Measurements from ENCODE around the gene PEX11G.
A peak's percentile ranks its signal among the peaks of the same experiment; 100 is the strongest.

PEX11G gene

GRCh38 chr19:7521551-7522071 lies 32.8 kb upstream of the PEX11G start:
- no peak for DNase-seq (ENCODE audit: low read depth)

GRCh38 chr19:7520131-7521051 lies 31.6 kb upstream of the PEX11G start:
- DNase-seq (ENCODE audit: low read depth), result no peak

- no peak for DNase-seq (ENCODE audit: low read depth)
Observed at GRCh38 chr19:7519361-7520130, 30.7 kb upstream of the PEX11G start.

- no peak for DNase-seq (ENCODE audit: low read depth)
Observed at GRCh38 chr19:7516878-7517277, 28.0 kb upstream of the PEX11G start.

- no peak for DNase-seq (ENCODE audit: low read depth)
Observed at GRCh38 chr19:7516333-7516732, 27.5 kb upstream of the PEX11G start.

- DNase-seq (ENCODE audit: low read depth), result peak; percentile 39
Observed at GRCh38 chr19:7515645-7516151, 26.9 kb upstream of the PEX11G start, which contains the start of gene ZNF358. Gene ZNF358 (plus strand): TSS chr19:7516103. CDS start chr19:7519243, 3,140 bp downstream.

GRCh38 chr19:7515110-7515644 lies 26.3 kb upstream of the PEX11G start:
- no peak for DNase-seq (ENCODE audit: low read depth)

GRCh38 chr19:7513809-7514642 lies 25.2 kb upstream of the PEX11G start:
- DNase-seq (ENCODE audit: low read depth), result no peak

GRCh38 chr19:7512400-7512851 lies 23.6 kb upstream of the PEX11G start:
- DNase-seq (ENCODE audit: low read depth), result no peak

GRCh38 chr19:7509625-7510024 lies 20.8 kb upstream of the PEX11G start:
- no peak for DNase-seq (ENCODE audit: low read depth)

- no peak for DNase-seq (ENCODE audit: low read depth)
Observed at GRCh38 chr19:7507884-7508283, 19.0 kb upstream of the PEX11G start.

GRCh38 chr19:7506385-7507328 lies 17.8 kb upstream of the PEX11G start:
- no peak for DNase-seq (ENCODE audit: low read depth)

- DNase-seq (ENCODE audit: low read depth), result no peak
Observed at GRCh38 chr19:7505682-7506384, 17.0 kb upstream of the PEX11G start.

GRCh38 chr19:7505288-7505681 lies 16.4 kb upstream of the PEX11G start:
- no peak for DNase-seq (ENCODE audit: low read depth)

GRCh38 chr19:7504684-7505083 lies 15.8 kb upstream of the PEX11G start:
- no peak for DNase-seq (ENCODE audit: low read depth)

GRCh38 chr19:7502552-7502951 lies 13.7 kb upstream of the PEX11G start:
- DNase-seq (ENCODE audit: low read depth), result no peak

- peak; percentile 56 for DNase-seq (ENCODE audit: low read depth)
Observed at GRCh38 chr19:7500811-7501450, 12.1 kb upstream of the PEX11G start.

GRCh38 chr19:7497292-7497691 lies 8.5 kb upstream of the PEX11G start:
- no peak for DNase-seq (ENCODE audit: low read depth)
